ENCODE measurements around the gene OR12D3.

Gene OR12D3

DNA sequence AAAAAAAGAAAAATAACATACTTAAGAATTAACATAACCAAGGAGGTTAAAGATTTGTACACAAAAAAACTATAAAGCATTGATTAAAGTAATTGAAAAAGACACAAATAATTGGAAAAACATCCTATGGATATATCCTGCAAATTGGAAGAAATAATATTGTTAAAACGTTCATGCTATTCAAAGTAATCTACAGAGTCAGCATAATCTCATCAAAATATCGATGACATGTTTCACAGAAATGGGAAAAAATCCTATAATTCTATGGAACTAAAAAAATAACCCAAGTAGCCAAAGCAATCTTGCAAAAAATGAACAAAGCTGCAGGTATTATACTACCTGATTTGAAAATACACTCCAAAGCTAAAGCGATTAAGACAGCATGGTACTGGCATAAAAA lies 29.7 kb downstream of the OR12D3 start:
- TF ChIP-seq JUND (IDR thresholded peaks at IDR 0.05; ENCODE audit: low read depth): no peak
- no peak for DNase-seq (ENCODE audit: low read depth in 1 of 2, low spot score in 1 of 2)
- in situ Hi-C loops (cut with HindIII; ENCODE audit: low pct_unique_long_range_greater_than_20kb, low sequenced_read_pairs): no loop called here

DNA sequence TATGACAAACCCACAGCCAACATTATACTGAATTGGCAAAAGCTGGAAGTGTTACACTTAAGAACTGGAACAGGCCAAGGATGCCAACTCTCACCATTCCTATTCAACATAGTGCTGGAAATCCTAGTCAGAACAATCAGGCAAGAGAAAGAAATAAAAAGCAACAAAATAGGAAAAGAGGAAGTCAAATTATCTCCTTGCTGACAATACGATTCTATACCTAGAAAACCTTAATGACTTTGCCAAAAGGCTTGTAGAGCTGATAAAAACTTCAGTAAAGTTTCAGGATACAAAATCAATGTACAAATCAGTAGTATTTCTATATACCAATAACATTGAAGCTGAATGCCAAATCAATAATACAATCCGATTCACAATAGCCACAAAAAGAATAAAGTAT lies 38.8 kb downstream of the OR12D3 start:
- DNase-seq (ENCODE audit: low read depth in 1 of 2, low spot score in 1 of 2): no peak
- no peak for TF ChIP-seq JUND (IDR thresholded peaks at IDR 0.05; ENCODE audit: low read depth)

DNA sequence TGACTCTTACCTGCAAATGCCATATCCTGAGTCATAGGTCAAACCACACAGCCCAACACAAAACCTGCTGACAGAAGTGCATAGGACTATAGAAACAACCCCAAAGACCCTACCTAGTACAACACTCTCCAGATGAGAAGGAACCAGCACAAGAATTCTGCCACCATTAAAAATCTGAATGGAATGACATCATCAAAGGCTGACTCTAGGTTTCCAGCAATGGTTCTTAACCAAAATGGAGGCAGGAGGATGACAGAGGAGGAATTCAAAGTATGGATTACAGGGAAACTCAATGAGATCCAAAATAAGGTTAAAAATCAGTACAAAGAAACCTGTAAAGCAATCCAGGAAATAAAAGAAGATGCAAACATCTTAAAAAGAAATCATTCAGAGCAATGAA lies 42.4 kb downstream of the OR12D3 start:
- TF ChIP-seq JUND (IDR thresholded peaks at IDR 0.05; ENCODE audit: low read depth): no peak
- no peak for DNase-seq (ENCODE audit: low read depth in 1 of 2, low spot score in 1 of 2)
- in situ Hi-C loops (cut with HindIII; ENCODE audit: low pct_unique_long_range_greater_than_20kb, low sequenced_read_pairs): no loop called here

More for the DNA sequence above, 38.8 kb downstream of the OR12D3 start:
- in situ Hi-C loops (cut with HindIII; ENCODE audit: low pct_unique_long_range_greater_than_20kb, low sequenced_read_pairs): no loop called here

DNA sequence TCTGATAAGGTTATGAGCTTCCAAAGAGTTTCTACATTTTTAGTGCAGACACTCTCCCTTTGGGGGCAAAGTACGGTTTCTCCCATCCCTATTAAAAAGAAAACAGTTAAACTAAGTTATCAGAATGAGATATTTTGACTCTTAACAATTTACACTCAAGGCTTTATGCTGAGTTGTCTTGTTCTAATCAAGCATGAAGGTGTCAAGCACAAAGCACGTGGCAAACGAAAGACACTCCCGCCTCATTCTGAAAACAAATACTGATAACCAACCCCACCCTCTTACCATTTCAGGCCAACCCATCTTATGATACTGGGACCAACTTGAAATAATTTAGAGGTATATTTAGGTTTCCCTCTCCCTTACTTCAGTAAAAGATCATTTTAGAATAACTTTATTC lies 49.3 kb downstream of the OR12D3 start:
- TF ChIP-seq JUND (IDR thresholded peaks at IDR 0.05; ENCODE audit: low read depth): no peak
- in situ Hi-C loops (cut with HindIII; ENCODE audit: low pct_unique_long_range_greater_than_20kb, low sequenced_read_pairs): no loop called here
- DNase-seq (ENCODE audit: low read depth in 1 of 2, low spot score in 1 of 2): no peak
